ENCODE measurements around the gene EMX1.

EMX1 gene

GRCh38 chr2:72959995-72960981 is 43.0 kb downstream of the EMX1 start:
- no peak for DNase-seq

- DNase-seq, result no peak
These were observed 43.9 kb downstream of the EMX1 start for GRCh38 chr2:72961036-72961720.

GRCh38 chr2:72961853-72962468 is 44.6 kb downstream of the EMX1 start:
- DNase-seq, result no peak

GRCh38 chr2:72962911-72963310 is 45.6 kb downstream of the EMX1 start:
- no peak for DNase-seq

GRCh38 chr2:72963423-72964145 is 46.3 kb downstream of the EMX1 start:
- DNase-seq, result no peak

GRCh38 chr2:72964146-72964525 is 46.8 kb downstream of the EMX1 start:
- DNase-seq, result no peak

- no peak for DNase-seq
These were observed 47.7 kb downstream of the EMX1 start for GRCh38 chr2:72965016-72965415.

- DNase-seq, result no peak
These were observed 48.6 kb downstream of the EMX1 start for GRCh38 chr2:72965770-72966450.

- DNase-seq, result no peak
These were observed 51.0 kb downstream of the EMX1 start for GRCh38 chr2:72968286-72968685.

- no peak for DNase-seq
These were observed 52.4 kb downstream of the EMX1 start for GRCh38 chr2:72969706-72970105.

GRCh38 chr2:72971036-72971435 is 53.7 kb downstream of the EMX1 start:
- DNase-seq, result no peak

- no peak for DNase-seq
These were observed 55.2 kb downstream of the EMX1 start for GRCh38 chr2:72972352-72973136.

GRCh38 chr2:72973137-72973535 is 55.8 kb downstream of the EMX1 start:
- no peak for DNase-seq

- peak; percentile 8 for DNase-seq
These were observed 56.5 kb downstream of the EMX1 start for GRCh38 chr2:72973566-72974435.

GRCh38 chr2:72974436-72974754 is 57.1 kb downstream of the EMX1 start:
- DNase-seq, result no peak

- no peak for DNase-seq
These were observed 57.7 kb downstream of the EMX1 start for GRCh38 chr2:72975017-72975416.

GRCh38 chr2:72979896-72980295 is 62.6 kb downstream of the EMX1 start:
- no peak for DNase-seq

- no peak for DNase-seq
These were observed 63.4 kb downstream of the EMX1 start for GRCh38 chr2:72980535-72981217.

- DNase-seq, result no peak
These were observed 64.2 kb downstream of the EMX1 start for GRCh38 chr2:72981536-72981935.

GRCh38 chr2:72982219-72982618 is 64.9 kb downstream of the EMX1 start:
- DNase-seq, result no peak
